Measurements from ENCODE around the gene HABP2. TPM values are rescaled to one million over a fixed set of nuclear protein-coding genes. Genes with fewer than 3 reads are reported as not detected.

Gene HABP2
- total and polyA plus RNA-seq, 2 of the 4 experiments (the other 2 are of a cell fraction): not detected

GRCh38 chr10:113528876-113529275 is 24.0 kb upstream of the HABP2 start:
- H3K9me3 ChIP-seq (ENCODE audit: control insufficient read depth, insufficient read depth, low read length): no peaks in the 10 kb centered on the region
- in situ Hi-C loops (cut with MboI; ENCODE audit: low sequenced_read_pairs): no loop called here
- H3K36me3 ChIP-seq (ENCODE audit: control insufficient read depth, insufficient read depth, low read length): no peaks in the 10 kb centered on the region
- no peaks in the 10 kb centered on the region; the same call in 1 of the 2 replicates for H3K27me3 ChIP-seq (ENCODE audit: control insufficient read depth, insufficient read depth, low read length)
- no peak overlapping the region for H3K4ac ChIP-seq (ENCODE audit: low read depth, low read length)
- no peak overlapping the region for H3K23ac ChIP-seq (ENCODE audit: low read depth, low read length)
- no peak overlapping the region for H3K4me3 ChIP-seq (ENCODE audit: insufficient read depth, low read depth, low read length)
- H2BK120ac ChIP-seq (ENCODE audit: low read depth, low read length): no peak overlapping the region
- no peaks in the 10 kb centered on the region for H3K4me1 ChIP-seq (ENCODE audit: control insufficient read depth, insufficient read depth, low read length)
- CTCF ChIA-PET: no interaction called here
- H3K4me2 ChIP-seq (ENCODE audit: low read depth, low read length): no peak overlapping the region
- intact Hi-C loops (cut with micrococcal nuclease): loop anchor here (10.0 kb wide), 1 partner anchor 404 kb away; no protein-coding TSS in a partner anchor
- TF ChIP-seq ELK1 (IDR thresholded peaks at IDR 0.05; ENCODE audit: borderline replicate concordance, low read depth, low read length) (no peak), POLR2A (IDR thresholded peaks at IDR 0.05; ENCODE audit: low read depth, low read length) (no peak), MAZ (IDR thresholded peaks at IDR 0.05; ENCODE audit: borderline replicate concordance, low read depth, low read length) (no peak), RAD21 (IDR thresholded peaks at IDR 0.05; ENCODE audit: low read length) (no peak), SMC3 (IDR thresholded peaks at IDR 0.05; ENCODE audit: low read depth, low read length) (no peak), RCOR1 (IDR thresholded peaks at IDR 0.05; ENCODE audit: insufficient replicate concordance, low read length) (no peak), FOS (IDR thresholded peaks at IDR 0.05; ENCODE audit: low read depth, low read length) (no peak), MXI1 (IDR thresholded peaks at IDR 0.05; ENCODE audit: borderline replicate concordance, low read depth, low read length) (no peak), NFE2L2 (IDR thresholded peaks at IDR 0.05; ENCODE audit: low read depth, low read length) (no peak), CEBPB (IDR thresholded peaks at IDR 0.05; ENCODE audit: low read depth, low read length) (no peak), RFX5 (IDR thresholded peaks at IDR 0.05; ENCODE audit: low read depth, low read length) (no peak), BHLHE40 (IDR thresholded peaks at IDR 0.05; ENCODE audit: low read depth, low read length) (no peak), MAFK (IDR thresholded peaks at IDR 0.05; ENCODE audit: low read depth, low read length) (no peak), USF2 (IDR thresholded peaks at IDR 0.05; ENCODE audit: low read depth, low read length) (no peak), CHD1 (IDR thresholded peaks at IDR 0.05; ENCODE audit: low read depth, low read length) (no peak), CTCF (conservative IDR thresholded peaks at IDR 0.05; ENCODE audit: low read depth, low read length) (no peak)
- ATAC-seq (ENCODE audit: low read depth) (no peak), DNase-seq (no peak)
- no peak overlapping the region for H3K14ac ChIP-seq (replicated peaks; ENCODE audit: low read depth, low read length)
- no peak overlapping the region for H2AK5ac ChIP-seq (ENCODE audit: low read depth, low read length)
- no peak overlapping the region for H2AK9ac ChIP-seq (replicated peaks; ENCODE audit: low read depth, low read length, poor library complexity)
- no peak overlapping the region for H4K5ac ChIP-seq (ENCODE audit: low read depth, low read length)
- H4K91ac ChIP-seq (ENCODE audit: insufficient read depth, low read depth, low read length): no peak overlapping the region
- H4K8ac ChIP-seq (ENCODE audit: low read depth in 2 of 2, low read length in 2 of 2): no peak overlapping the region
- no peak overlapping the region for H3K56ac ChIP-seq (ENCODE audit: extremely low read depth, insufficient read depth, low read length)
- H2BK20ac ChIP-seq (ENCODE audit: low read depth, low read length): no peak overlapping the region
- no peaks in the 10 kb centered on the region for H4K20me1 ChIP-seq (ENCODE audit: insufficient read depth, low read length)
- no peak overlapping the region for H3K18ac ChIP-seq (ENCODE audit: low read depth, low read length)
- no peak overlapping the region for H2AFZ ChIP-seq (replicated peaks; ENCODE audit: low read length, poor library complexity)
- no TSS peak for BruUV-seq (replicated peaks)
- no peaks in the 10 kb centered on the region for H3K79me1 ChIP-seq (ENCODE audit: low read depth in 1 of 2, low read length in 2 of 2)
- POLR2A ChIA-PET (ENCODE audit: unreplicated experiment): no interaction called here
- 80% methylated on average over 1 of the region's 7 CpGs; no CpG with 5 or more reads in 1 of the 2 experiments for WGBS, 2 experiments (ENCODE audit: extremely low coverage in 2 of 2, insufficient read length in 1 of 2)
- no peaks in the 10 kb centered on the region for H3K9me1 ChIP-seq (ENCODE audit: insufficient read depth, low read length)
- dilution Hi-C loops (cut with HindIII; ENCODE audit: low sequenced_read_pairs, unreplicated experiment): no loop called here
- no peak overlapping the region for H3K9ac ChIP-seq (ENCODE audit: low read depth, low read length)
- no peak overlapping the region for H2BK15ac ChIP-seq (ENCODE audit: low read depth, low read length)
- H2BK5ac ChIP-seq (ENCODE audit: low read depth, low read length, poor library complexity, severe bottlenecking): no peak overlapping the region
- no peak overlapping the region for H3K27ac ChIP-seq (ENCODE audit: insufficient read depth, low read length)

All from IMR-90 (cell line).